Measurements from ENCODE around the gene TUBGCP6. TPM values are rescaled to one million over a fixed set of nuclear protein-coding genes. Genes with fewer than 3 reads are reported as not detected.

TUBGCP6 gene
- polyA plus RNA-seq, 1 donor from 2014 or later: 74.5 TPM

DNA sequence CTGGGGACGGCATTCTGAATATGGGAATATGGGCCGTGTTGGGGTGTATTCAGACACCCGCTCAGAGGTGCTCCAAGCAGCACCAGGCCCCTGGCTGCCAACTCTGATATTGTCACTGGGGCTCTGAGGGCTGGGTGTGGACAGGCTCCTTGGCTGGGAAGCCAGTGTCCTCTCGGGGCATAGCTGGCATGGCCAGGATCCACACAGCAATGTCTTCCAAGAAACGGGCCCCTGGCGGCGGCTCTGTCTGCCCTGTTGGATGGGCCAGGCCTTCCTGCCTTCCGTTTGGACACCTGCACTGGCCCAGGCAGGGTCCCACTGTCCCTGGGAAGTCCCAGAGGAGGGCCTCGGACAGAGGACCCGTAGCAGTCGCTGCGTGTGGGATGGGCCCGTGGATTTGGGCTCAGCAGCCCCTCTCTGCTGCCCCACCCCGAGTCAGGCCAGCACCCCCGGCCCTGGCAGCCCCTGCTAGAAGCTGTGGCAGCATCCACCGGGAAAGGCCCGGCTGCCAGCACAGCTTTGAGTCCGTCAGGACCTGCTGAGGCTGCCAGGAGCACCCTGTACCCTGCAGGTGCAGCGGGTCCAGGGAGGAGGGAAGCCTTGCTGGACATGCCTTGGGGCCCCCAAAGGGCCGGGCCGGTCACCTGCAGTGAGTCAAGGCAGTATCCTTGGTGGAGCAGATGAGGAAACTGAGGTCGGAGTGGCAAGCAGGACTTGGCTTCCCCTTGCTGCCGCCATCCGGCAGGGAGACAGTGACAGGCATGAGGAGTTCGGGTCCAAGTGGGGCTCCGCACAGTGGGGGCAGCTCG is 70.2 kb downstream of the TUBGCP6 start:
- Histone ChIP-seq H3K9me2 (ENCODE audit: insufficient read depth, low read length) (no peaks in the 10 kb centered on the region), H3K79me2 (replicated peaks; ENCODE audit: insufficient read depth, low read length) (no peaks in the 10 kb centered on the region), H3K36me3 (ENCODE audit: insufficient read depth, low read length) (no peaks in the 10 kb centered on the region), H3K4me3 (ENCODE audit: low read length) (no peak overlapping the region), H2AFZ (ENCODE audit: low read depth, low read length) (no peak overlapping the region), H3K27ac (ENCODE audit: low read length) (no peak overlapping the region), H3K9ac (ENCODE audit: low read length) (no peak overlapping the region), H3K9me3 (ENCODE audit: low read length) (no peaks in the 10 kb centered on the region), H3K27me3 (ENCODE audit: insufficient read depth, low read depth, low read length) (no peaks in the 10 kb centered on the region), H3K4me2 (ENCODE audit: low read length) (no peak overlapping the region), H3F3A (ENCODE audit: insufficient read depth, low read length, poor library complexity, severe bottlenecking) (no peaks in the 10 kb centered on the region), H4K20me1 (ENCODE audit: insufficient read depth) (no peaks in the 10 kb centered on the region)
- TF ChIP-seq POLR2AphosphoS5 (IDR thresholded peaks at IDR 0.05) (no peak), TAF1 (IDR thresholded peaks at IDR 0.05; ENCODE audit: low read depth) (no peak), EZH2 (IDR thresholded peaks at IDR 0.05; ENCODE audit: borderline replicate concordance, insufficient read depth, low read length, poor library complexity, severe bottlenecking) (no peak), MXI1 (conservative IDR thresholded peaks at IDR 0.05; ENCODE audit: poor library complexity, severe bottlenecking) (no peak), CTCF (IDR thresholded peaks at IDR 0.05; ENCODE audit: poor library complexity, severe bottlenecking) (no peak), SMC3 (conservative IDR thresholded peaks at IDR 0.05; ENCODE audit: poor library complexity) (no peak), REST (IDR thresholded peaks at IDR 0.05; ENCODE audit: borderline replicate concordance) (no peak), RAD21 (conservative IDR thresholded peaks at IDR 0.05) (no peak), EP300 (conservative IDR thresholded peaks at IDR 0.05; ENCODE audit: poor library complexity, severe bottlenecking) (no peak)

GRCh38 chr22:50173983-50174355 is 70.9 kb downstream of the TUBGCP6 start:
- Histone ChIP-seq H3F3A (ENCODE audit: insufficient read depth, low read length, poor library complexity, severe bottlenecking) (no peaks in the 10 kb centered on the region), H3K27me3 (ENCODE audit: insufficient read depth, low read depth, low read length) (peaks cover 5% of the 10 kb centered on the region), H4K20me1 (ENCODE audit: insufficient read depth) (no peaks in the 10 kb centered on the region), H3K4me3 (ENCODE audit: low read length) (no peak overlapping the region), H3K4me2 (ENCODE audit: low read length) (no peak overlapping the region), H2AFZ (ENCODE audit: low read depth, low read length) (no peak overlapping the region), H3K9me3 (ENCODE audit: low read length) (no peaks in the 10 kb centered on the region), H3K27ac (ENCODE audit: low read length) (no peak overlapping the region), H3K79me2 (replicated peaks; ENCODE audit: insufficient read depth, low read length) (no peaks in the 10 kb centered on the region), H3K9me2 (ENCODE audit: insufficient read depth, low read length) (no peaks in the 10 kb centered on the region), H3K9ac (ENCODE audit: low read length) (no peak overlapping the region), H3K36me3 (ENCODE audit: insufficient read depth, low read length) (no peaks in the 10 kb centered on the region)
- TF ChIP-seq RAD21 (conservative IDR thresholded peaks at IDR 0.05) (no peak), CTCF (IDR thresholded peaks at IDR 0.05; ENCODE audit: poor library complexity, severe bottlenecking) (no peak), TAF1 (IDR thresholded peaks at IDR 0.05; ENCODE audit: low read depth) (no peak), EP300 (conservative IDR thresholded peaks at IDR 0.05; ENCODE audit: poor library complexity, severe bottlenecking) (no peak), POLR2AphosphoS5 (IDR thresholded peaks at IDR 0.05) (no peak), SMC3 (conservative IDR thresholded peaks at IDR 0.05; ENCODE audit: poor library complexity) (no peak), REST (IDR thresholded peaks at IDR 0.05; ENCODE audit: borderline replicate concordance) (no peak), EZH2 (IDR thresholded peaks at IDR 0.05; ENCODE audit: borderline replicate concordance, insufficient read depth, low read length, poor library complexity, severe bottlenecking) (no peak), MXI1 (conservative IDR thresholded peaks at IDR 0.05; ENCODE audit: poor library complexity, severe bottlenecking) (no peak)

Measured in neural cell (in vitro differentiated cells).